ENCODE results near the gene CNRIP1. TPM values are rescaled to one million over a fixed set of nuclear protein-coding genes. Genes with fewer than 3 reads are reported as not detected.

Gene CNRIP1
- total RNA-seq, 1 experiment from 2014 or later, result 1.4 TPM

GRCh38 chr2:68256093-68256450 is 63.7 kb downstream of the CNRIP1 start:
- H3K4me1 Mint-ChIP-seq, result peaks cover 14% of the 10 kb centered on the region
- POLR2A ChIA-PET, result no interaction called here
- DNase-seq (ENCODE audit: low spot score), result no peak
- no peaks in the 10 kb centered on the region for H3K9me3 Mint-ChIP-seq
- H3K27me3 Mint-ChIP-seq (ENCODE audit: low read depth), result no peaks in the 10 kb centered on the region
- no peak overlapping the region for H3K4me3 Mint-ChIP-seq
- H3K36me3 Mint-ChIP-seq, result peaks cover 5% of the 10 kb centered on the region; the same call in 1 of the 2 replicates
- H3K27ac Mint-ChIP-seq, result no peak overlapping the region
- TF ChIP-seq, protein P1, sequence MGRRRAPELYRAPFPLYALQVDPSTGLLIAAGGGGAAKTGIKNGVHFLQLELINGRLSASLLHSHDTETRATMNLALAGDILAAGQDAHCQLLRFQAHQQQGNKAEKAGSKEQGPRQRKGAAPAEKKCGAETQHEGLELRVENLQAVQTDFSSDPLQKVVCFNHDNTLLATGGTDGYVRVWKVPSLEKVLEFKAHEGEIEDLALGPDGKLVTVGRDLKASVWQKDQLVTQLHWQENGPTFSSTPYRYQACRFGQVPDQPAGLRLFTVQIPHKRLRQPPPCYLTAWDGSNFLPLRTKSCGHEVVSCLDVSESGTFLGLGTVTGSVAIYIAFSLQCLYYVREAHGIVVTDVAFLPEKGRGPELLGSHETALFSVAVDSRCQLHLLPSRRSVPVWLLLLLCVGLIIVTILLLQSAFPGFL (CRISPR knock-in tag; IDR thresholded peaks at IDR 0.05; ENCODE audit: borderline replicate concordance), result no peak
- TF ChIP-seq, protein P2, sequence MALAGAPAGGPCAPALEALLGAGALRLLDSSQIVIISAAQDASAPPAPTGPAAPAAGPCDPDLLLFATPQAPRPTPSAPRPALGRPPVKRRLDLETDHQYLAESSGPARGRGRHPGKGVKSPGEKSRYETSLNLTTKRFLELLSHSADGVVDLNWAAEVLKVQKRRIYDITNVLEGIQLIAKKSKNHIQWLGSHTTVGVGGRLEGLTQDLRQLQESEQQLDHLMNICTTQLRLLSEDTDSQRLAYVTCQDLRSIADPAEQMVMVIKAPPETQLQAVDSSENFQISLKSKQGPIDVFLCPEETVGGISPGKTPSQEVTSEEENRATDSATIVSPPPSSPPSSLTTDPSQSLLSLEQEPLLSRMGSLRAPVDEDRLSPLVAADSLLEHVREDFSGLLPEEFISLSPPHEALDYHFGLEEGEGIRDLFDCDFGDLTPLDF (CRISPR knock-in tag; IDR thresholded peaks at IDR 0.05), result no peak
- TF ChIP-seq FOXP1 (CRISPR knock-in tag; IDR thresholded peaks at IDR 0.05; ENCODE audit: borderline replicate concordance) (no peak), FOXK1 (CRISPR knock-in tag; IDR thresholded peaks at IDR 0.05) (no peak), ZNF512 (CRISPR knock-in tag; IDR thresholded peaks at IDR 0.05; ENCODE audit: borderline replicate concordance) (no peak), JUN (CRISPR knock-in tag; IDR thresholded peaks at IDR 0.05) (no peak), KAT7 (CRISPR knock-in tag; IDR thresholded peaks at IDR 0.05; ENCODE audit: borderline replicate concordance) (no peak), CREB1 (CRISPR knock-in tag; IDR thresholded peaks at IDR 0.05) (no peak), ATF6 (CRISPR knock-in tag; IDR thresholded peaks at IDR 0.05) (no peak), ZNF138 (CRISPR knock-in tag; conservative IDR thresholded peaks at IDR 0.05) (no peak), NFE2L1 (CRISPR knock-in tag; IDR thresholded peaks at IDR 0.05) (no peak), ETV6 (CRISPR knock-in tag; IDR thresholded peaks at IDR 0.05) (no peak), CREM (CRISPR knock-in tag; IDR thresholded peaks at IDR 0.05) (no peak), ZBTB43 (CRISPR knock-in tag; IDR thresholded peaks at IDR 0.05) (no peak)
- TF ChIP-seq, protein P3, sequence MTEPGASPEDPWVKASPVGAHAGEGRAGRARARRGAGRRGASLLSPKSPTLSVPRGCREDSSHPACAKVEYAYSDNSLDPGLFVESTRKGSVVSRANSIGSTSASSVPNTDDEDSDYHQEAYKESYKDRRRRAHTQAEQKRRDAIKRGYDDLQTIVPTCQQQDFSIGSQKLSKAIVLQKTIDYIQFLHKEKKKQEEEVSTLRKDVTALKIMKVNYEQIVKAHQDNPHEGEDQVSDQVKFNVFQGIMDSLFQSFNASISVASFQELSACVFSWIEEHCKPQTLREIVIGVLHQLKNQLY (CRISPR knock-in tag; IDR thresholded peaks at IDR 0.05), result no peak
- TF ChIP-seq, protein P4, sequence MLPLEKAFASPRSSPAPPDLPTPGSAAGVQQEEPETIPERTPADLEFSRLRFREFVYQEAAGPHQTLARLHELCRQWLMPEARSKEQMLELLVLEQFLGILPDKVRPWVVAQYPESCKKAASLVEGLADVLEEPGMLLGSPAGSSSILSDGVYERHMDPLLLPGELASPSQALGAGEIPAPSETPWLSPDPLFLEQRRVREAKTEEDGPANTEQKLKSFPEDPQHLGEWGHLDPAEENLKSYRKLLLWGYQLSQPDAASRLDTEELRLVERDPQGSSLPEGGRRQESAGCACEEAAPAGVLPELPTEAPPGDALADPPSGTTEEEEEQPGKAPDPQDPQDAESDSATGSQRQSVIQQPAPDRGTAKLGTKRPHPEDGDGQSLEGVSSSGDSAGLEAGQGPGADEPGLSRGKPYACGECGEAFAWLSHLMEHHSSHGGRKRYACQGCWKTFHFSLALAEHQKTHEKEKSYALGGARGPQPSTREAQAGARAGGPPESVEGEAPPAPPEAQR (CRISPR knock-in tag; IDR thresholded peaks at IDR 0.05), result no peak
- TF ChIP-seq, protein P5, sequence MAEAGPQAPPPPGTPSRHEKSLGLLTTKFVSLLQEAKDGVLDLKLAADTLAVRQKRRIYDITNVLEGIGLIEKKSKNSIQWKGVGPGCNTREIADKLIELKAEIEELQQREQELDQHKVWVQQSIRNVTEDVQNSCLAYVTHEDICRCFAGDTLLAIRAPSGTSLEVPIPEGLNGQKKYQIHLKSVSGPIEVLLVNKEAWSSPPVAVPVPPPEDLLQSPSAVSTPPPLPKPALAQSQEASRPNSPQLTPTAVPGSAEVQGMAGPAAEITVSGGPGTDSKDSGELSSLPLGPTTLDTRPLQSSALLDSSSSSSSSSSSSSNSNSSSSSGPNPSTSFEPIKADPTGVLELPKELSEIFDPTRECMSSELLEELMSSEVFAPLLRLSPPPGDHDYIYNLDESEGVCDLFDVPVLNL (CRISPR knock-in tag; IDR thresholded peaks at IDR 0.05; ENCODE audit: borderline replicate concordance, low read depth), result no peak
- TF ChIP-seq, protein P6, sequence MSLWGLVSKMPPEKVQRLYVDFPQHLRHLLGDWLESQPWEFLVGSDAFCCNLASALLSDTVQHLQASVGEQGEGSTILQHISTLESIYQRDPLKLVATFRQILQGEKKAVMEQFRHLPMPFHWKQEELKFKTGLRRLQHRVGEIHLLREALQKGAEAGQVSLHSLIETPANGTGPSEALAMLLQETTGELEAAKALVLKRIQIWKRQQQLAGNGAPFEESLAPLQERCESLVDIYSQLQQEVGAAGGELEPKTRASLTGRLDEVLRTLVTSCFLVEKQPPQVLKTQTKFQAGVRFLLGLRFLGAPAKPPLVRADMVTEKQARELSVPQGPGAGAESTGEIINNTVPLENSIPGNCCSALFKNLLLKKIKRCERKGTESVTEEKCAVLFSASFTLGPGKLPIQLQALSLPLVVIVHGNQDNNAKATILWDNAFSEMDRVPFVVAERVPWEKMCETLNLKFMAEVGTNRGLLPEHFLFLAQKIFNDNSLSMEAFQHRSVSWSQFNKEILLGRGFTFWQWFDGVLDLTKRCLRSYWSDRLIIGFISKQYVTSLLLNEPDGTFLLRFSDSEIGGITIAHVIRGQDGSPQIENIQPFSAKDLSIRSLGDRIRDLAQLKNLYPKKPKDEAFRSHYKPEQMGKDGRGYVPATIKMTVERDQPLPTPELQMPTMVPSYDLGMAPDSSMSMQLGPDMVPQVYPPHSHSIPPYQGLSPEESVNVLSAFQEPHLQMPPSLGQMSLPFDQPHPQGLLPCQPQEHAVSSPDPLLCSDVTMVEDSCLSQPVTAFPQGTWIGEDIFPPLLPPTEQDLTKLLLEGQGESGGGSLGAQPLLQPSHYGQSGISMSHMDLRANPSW (CRISPR knock-in tag; conservative IDR thresholded peaks at IDR 0.05; ENCODE audit: low read depth), result no peak
- CTCF ChIA-PET, result interaction anchor here (1.4 kb wide), 1 partner anchor 36 kb away, joined by 6 read pairs; no protein-coding TSS in a partner anchor
- no peak for ATAC-seq
